Choroid plexus epithelial cell (primary cell): ENCODE results near the gene ARMC7.

Source experiments
- DNase-seq: peaks from one replicate; pipeline ENCODE4 v3.0.0-alpha.2; 2010; ENCODE audit warnings: low read depth
- H3K4me3 ChIP-seq: 2 replicates; pipeline ENCODE4 v1.5.1; 2011; ENCODE audit warnings: low read depth, mild to moderate bottlenecking, control low read depth, low read length, moderate library complexity
- TF ChIP-seq, protein P1 (sequence below): conservative IDR thresholded peaks from 2 replicates; pipeline ENCODE4 v1.5.1; 2011; ENCODE audit warnings: low read depth, mild to moderate bottlenecking, control low read depth, inconsistent platforms, low read length, moderate library complexity

The ARMC7 gene

DNA sequence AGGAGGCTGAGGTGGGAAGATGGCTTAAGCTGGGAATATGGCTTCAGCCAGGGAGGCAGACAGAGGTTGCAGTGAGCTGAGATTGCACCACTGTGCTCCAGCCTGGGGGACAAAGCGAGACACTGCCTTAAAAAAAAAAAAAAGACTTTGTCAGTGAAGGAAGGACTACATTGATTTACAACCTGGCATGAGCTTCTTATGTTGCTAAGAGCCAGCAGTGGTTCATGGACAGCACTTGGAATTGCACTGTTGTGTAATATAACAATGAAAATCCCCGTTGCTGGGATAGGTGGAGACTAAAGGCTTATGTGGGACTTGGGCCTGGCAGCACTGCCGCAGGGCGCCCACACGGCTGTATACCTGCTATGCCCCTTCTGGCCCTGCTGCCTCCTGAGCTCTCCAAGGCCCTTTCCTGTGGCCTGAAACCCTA lies 36.1 kb upstream of the ARMC7 start:
- no peak overlapping the region for H3K4me3 ChIP-seq
- TF ChIP-seq, protein P1, sequence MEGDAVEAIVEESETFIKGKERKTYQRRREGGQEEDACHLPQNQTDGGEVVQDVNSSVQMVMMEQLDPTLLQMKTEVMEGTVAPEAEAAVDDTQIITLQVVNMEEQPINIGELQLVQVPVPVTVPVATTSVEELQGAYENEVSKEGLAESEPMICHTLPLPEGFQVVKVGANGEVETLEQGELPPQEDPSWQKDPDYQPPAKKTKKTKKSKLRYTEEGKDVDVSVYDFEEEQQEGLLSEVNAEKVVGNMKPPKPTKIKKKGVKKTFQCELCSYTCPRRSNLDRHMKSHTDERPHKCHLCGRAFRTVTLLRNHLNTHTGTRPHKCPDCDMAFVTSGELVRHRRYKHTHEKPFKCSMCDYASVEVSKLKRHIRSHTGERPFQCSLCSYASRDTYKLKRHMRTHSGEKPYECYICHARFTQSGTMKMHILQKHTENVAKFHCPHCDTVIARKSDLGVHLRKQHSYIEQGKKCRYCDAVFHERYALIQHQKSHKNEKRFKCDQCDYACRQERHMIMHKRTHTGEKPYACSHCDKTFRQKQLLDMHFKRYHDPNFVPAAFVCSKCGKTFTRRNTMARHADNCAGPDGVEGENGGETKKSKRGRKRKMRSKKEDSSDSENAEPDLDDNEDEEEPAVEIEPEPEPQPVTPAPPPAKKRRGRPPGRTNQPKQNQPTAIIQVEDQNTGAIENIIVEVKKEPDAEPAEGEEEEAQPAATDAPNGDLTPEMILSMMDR = no peak
- DNase-seq = no peak

DNA sequence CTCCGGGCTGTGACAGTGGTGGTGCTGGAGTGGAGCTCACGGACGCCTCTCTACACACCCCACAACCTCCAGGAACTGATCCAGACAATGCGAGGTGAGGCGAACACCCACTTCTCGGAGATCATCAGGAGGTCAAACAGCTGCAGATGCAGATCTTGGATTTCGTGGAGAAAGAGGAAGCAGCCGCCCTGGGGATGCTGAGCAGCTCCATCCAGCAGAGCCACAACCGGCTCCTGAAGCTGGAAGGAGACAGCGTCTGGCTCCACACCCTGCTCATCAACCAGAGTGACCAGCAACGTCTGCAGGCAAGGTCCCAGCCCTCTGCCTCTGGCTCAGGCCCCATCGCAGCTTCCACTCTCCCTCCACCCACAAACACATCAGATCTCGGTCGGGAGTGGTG lies 35.2 kb upstream of the ARMC7 start:
- DNase-seq = no peak
- no peak overlapping the region for H3K4me3 ChIP-seq
- TF ChIP-seq, protein P1 = no peak

DNA sequence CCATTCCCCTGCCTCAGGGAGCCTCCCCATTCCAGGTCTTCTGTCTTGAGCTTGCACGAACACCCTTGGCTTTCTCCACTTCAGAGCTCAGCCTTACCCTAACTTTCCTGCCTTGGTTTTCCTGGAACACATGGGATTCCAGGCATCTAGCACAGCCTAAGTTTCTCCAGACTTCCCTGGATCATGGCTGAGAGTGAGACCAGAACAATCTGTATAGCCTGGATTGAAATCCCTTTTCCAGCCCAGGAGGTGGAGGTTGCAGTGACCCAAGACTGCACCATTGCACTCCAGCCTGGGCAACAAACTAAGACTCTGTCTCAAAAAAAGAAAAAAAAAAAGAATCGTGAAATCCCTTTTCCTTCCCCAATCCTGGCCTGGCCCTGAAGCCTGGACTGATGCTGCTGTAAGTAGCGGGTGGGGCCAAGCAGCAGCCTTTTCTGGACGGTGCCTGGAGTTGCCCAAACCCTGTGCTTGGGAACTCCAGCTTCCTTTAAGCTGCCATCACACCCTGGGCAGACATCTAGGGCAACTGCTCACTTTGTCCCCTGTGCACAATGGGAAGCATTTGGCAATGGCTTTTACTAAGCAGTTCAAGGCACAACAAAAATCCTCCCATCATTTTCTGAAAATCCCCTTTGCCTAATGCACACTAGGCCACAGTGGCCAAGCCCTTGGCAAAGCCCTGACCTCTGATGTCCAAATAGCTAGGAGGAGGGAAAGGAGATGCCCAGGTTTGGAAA lies 34.0 kb upstream of the ARMC7 start:
- TF ChIP-seq, protein P1 = no peak
- H3K4me3 ChIP-seq = no peak overlapping the region
- no peak for DNase-seq

DNA sequence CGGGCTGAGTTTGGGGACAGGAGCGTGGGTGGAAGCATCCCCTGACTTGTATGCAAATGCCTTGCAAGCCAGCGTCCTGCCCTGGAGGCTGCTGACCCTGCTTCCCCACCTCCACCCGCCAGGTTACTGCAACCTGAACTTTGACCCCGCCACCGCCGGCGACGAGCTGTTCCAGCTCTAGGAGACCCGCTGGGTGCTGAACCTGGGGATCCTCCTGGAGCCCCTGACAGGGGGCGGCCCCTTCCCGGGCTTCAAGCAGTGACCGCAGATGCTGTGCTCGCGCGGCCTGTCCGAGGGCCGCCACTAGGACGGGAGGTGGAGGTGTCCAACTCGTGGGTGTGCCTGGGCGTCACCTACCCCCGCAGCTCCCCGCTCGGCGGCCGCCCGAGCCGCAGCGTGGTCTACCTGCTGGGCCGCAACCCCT lies 32.7 kb upstream of the ARMC7 start:
- TF ChIP-seq, protein P1 = no peak
- no peak for DNase-seq
- H3K4me3 ChIP-seq = peak overlapping the region; percentile 34

DNA sequence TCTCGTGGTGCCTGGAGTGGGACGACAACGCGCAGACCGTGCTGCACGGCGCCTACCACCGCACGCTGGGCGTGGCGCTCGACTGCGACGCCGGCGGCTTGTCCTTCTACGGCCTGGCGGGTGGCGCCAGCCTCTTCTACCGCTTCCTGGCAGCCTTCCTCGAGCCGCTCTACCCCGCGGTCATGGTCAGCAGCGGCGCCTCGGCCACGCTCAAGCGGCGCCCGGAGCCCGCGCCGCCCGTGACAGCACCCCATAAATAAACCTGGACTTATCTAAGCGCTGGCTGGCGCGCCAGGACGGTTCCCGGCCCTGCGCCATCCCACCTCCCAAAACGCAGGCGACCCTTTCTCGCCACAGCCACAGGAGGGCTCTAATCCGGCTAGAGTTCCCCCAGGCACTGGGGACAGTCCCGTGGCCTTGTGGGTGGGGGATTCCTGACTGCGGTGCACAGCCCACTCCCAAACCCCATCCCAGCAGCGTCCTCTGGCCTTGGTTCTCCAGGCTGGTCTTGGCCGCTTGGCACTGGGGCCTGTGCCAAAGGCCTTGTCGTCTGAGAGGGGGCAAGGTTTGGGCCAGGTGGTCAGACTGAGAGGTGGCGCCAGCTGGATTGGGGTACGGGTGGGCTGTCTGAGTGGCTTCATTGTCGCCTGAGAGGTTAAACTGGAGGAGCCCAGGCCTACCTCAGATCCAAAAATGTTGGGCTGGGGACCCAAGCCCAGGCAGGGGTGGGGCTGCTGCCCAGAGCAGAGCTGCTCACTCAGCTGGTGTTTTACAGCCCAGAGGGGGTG lies 32.1 kb upstream of the ARMC7 start:
- peak overlapping the region; percentile 34 for H3K4me3 ChIP-seq
- TF ChIP-seq, protein P1 = peak; percentile 2
- DNase-seq = peak; percentile 31

DNA sequence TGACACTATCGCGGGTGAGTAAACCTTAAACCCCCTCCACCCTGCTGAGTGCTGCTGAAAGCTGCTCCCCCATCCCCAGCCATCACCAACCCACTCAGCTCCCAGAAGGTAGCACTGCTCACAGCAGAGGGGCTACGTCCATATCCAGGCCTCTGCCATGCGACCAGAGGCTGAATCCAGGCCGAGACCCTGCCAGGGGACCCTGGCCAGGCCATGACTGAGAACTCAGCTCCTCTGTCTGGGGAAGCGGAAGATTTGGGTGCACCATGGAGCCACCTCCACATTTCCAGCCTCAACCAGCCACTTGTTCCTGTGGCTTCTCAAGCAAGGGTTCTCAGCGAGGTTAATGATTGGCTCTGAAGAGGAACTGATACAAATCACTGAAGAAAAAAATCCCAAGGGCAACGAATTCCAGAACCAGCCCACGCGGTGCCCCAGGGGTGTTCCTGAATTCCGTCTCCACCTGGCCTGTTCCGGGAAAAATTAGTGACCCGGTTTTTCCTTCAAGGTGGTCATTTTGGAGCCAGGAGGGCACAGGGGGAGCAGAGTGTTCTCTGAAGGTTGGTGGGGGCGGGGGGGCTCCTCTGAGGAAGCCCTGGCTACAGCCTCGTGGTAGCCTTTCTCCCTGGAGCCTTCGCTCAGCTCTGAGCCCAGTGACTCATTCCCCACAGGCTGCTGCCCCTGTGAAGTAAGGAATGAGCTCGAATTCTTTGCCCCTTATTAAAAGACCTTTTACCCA lies 31.3 kb upstream of the ARMC7 start:
- TF ChIP-seq, protein P1 = no peak
- DNase-seq = peak; percentile 79
- H3K4me3 ChIP-seq = no peak overlapping the region
